ENCODE results near the gene TACSTD2.

DNA sequence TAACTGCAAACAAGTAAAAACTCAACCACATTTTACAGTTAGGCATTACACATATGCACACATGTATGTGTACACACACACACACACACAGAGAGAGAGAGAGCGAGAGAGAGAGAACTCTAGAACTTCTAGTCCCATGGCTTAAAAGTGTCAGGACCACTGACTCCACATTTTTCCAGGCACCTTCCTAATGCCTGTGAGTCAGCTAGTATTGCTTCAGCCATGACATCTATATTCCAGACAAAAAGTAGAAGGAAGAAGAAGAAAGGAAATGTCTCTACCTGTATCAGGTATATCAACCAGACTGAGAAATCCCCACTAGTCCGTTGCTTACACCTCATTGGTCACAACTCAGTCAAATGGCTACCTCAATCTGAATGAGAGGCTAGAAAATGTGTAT, 31.9 kb upstream of the TACSTD2 start:
- TF ChIP-seq POLR2A (IDR thresholded peaks at IDR 0.05), result no peak
- TF ChIP-seq, protein P1, sequence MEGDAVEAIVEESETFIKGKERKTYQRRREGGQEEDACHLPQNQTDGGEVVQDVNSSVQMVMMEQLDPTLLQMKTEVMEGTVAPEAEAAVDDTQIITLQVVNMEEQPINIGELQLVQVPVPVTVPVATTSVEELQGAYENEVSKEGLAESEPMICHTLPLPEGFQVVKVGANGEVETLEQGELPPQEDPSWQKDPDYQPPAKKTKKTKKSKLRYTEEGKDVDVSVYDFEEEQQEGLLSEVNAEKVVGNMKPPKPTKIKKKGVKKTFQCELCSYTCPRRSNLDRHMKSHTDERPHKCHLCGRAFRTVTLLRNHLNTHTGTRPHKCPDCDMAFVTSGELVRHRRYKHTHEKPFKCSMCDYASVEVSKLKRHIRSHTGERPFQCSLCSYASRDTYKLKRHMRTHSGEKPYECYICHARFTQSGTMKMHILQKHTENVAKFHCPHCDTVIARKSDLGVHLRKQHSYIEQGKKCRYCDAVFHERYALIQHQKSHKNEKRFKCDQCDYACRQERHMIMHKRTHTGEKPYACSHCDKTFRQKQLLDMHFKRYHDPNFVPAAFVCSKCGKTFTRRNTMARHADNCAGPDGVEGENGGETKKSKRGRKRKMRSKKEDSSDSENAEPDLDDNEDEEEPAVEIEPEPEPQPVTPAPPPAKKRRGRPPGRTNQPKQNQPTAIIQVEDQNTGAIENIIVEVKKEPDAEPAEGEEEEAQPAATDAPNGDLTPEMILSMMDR (IDR thresholded peaks at IDR 0.05), result no peak
- TF ChIP-seq EP300 (IDR thresholded peaks at IDR 0.05), result no peak

Measured in ovary (tissue), 3 donors.